Activated naive CD4-positive, alpha-beta T cell treated with Interleukin-2 at 50 U/mL for 16 hours (primary cell): ENCODE data around the gene FAM151A.

Experiments used
- DNase-seq: peaks from one replicate; pipeline ENCODE4 v3.0.0-alpha.2; 2020

Gene FAM151A

GRCh38 chr1:54575605-54576290 is 47.6 kb downstream of the FAM151A start:
- no peak for DNase-seq

GRCh38 chr1:54575161-54575560 is 48.2 kb downstream of the FAM151A start:
- no peak for DNase-seq

- no peak for DNase-seq
Observed at GRCh38 chr1:54574158-54574778, 49.1 kb downstream of the FAM151A start.

GRCh38 chr1:54572542-54572850 is 50.8 kb downstream of the FAM151A start:
- DNase-seq: no peak

GRCh38 chr1:54571803-54572541 is 51.4 kb downstream of the FAM151A start:
- DNase-seq: no peak

GRCh38 chr1:54571326-54571725 is 52.0 kb downstream of the FAM151A start:
- DNase-seq: no peak

GRCh38 chr1:54570161-54570560 is 53.2 kb downstream of the FAM151A start:
- DNase-seq: no peak

- DNase-seq: no peak
Observed at GRCh38 chr1:54569339-54569738, 54.0 kb downstream of the FAM151A start.

GRCh38 chr1:54567961-54568360 is 55.4 kb downstream of the FAM151A start:
- no peak for DNase-seq

GRCh38 chr1:54566438-54567141 is 56.7 kb downstream of the FAM151A start:
- no peak for DNase-seq

GRCh38 chr1:54565113-54565501 is 58.2 kb downstream of the FAM151A start:
- no peak for DNase-seq

- no peak for DNase-seq
Observed at GRCh38 chr1:54564312-54565112, 58.8 kb downstream of the FAM151A start.

- DNase-seq: no peak
Observed at GRCh38 chr1:54559771-54560231, 63.5 kb downstream of the FAM151A start.
